Breast epithelium (tissue), 3 donors: ENCODE measurements around the gene PRKAR1B.

Source experiments
- CTCF ChIP-seq, 3 donors: fragments of 450-650 bp; IDR thresholded peaks; one replicate each; pipeline ENCODE4 v1.5.1; 2016 to 2017; ENCODE audit warnings: antibody characterized with exemption in 3 of 3, mild to moderate bottlenecking in 3 of 3, moderate library complexity in 3 of 3
- POLR2A ChIP-seq: fragments of 450-650 bp; IDR thresholded peaks from one replicate; pipeline ENCODE4 v1.6.1; 2016; ENCODE audit warnings: antibody characterized with exemption, mild to moderate bottlenecking, moderate library complexity
- POLR2AphosphoS5 ChIP-seq, 3 donors: sonication (generic); formaldehyde crosslinking; IDR thresholded peaks; one replicate each; pipeline ENCODE4 v1.6.1; 2017; ENCODE audit warnings: antibody characterized with exemption in 3 of 3

DNA sequence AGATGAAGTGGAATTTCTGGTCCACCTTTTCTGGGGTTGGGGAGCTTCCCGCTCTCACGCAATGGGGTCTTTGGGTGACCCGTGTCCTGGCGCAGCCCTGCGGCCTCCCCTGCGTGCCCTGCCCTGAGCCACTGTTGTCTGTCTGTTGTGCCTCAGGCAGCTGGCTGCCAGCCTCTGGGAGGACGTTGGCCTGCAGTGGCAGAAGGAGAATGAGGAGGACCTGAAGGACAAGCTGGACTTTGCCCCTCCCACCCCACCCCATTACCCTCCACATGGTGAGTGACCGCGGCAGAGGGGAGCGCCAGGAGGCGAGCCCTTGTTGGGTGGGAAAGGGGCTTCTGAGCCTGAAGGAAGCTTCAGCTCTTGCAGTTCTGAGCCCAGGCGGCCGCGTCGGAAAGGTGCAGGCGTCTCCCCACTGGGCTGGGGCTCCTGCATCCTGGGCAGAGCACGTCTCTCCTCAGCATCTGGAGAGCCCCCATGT, 14.2 kb upstream of the PRKAR1B start:
- TF ChIP-seq POLR2A (no peak), CTCF (IDR thresholded peaks at IDR 0.05) (no peak), POLR2AphosphoS5 (IDR thresholded peaks at IDR 0.05) (no peak)
